Measurements from ENCODE around the gene FAM219A.

- TF ChIP-seq CTCF (conservative IDR thresholded peaks at IDR 0.05 in 1 of 2, IDR thresholded peaks at IDR 0.05 in 1 of 2; ENCODE audit: low read depth in 1 of 2, low read length in 2 of 2) (no peak), EZH2 (IDR thresholded peaks at IDR 0.05; ENCODE audit: low read length, missing control alignments) (no peak)
Measured at GRCh38 chr9:34486572-34486971, 28.2 kb upstream of the FAM219A start.

Data from fibroblast of lung (primary cell).